GM19372 (cell line): ENCODE data around the gene PPFIA3.

Source experiments
- ATAC-seq: cut with Tn5 transposase; IDR thresholded peaks from one replicate; pipeline ENCODE4 v1.9.1; 2021; ENCODE audit warnings: mild to moderate bottlenecking, low read depth, moderate library complexity; ENCODE audit not compliant: unreplicated experiment

Gene PPFIA3

DNA sequence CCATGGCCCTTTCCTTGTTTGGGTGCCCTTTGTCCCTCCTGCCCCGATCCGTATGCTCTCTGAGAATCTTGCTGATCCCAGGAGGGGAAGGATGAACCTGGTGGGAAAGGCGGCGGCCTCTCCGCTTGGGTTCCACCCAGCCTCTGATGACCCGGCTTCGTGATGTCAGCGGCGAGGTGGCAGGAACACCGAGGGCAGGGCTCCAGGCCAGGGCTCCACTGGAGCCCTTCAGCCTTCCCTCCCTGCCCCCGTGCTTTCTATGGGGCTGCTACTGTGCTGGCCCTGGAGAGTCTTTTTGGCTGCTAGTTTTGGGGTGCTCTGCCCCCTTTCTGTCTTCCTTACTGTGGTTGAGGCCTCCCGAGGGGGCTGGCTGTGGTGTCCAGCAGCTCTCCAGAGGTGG, 17.0 kb upstream of the PPFIA3 start:
- ATAC-seq = no peak

DNA sequence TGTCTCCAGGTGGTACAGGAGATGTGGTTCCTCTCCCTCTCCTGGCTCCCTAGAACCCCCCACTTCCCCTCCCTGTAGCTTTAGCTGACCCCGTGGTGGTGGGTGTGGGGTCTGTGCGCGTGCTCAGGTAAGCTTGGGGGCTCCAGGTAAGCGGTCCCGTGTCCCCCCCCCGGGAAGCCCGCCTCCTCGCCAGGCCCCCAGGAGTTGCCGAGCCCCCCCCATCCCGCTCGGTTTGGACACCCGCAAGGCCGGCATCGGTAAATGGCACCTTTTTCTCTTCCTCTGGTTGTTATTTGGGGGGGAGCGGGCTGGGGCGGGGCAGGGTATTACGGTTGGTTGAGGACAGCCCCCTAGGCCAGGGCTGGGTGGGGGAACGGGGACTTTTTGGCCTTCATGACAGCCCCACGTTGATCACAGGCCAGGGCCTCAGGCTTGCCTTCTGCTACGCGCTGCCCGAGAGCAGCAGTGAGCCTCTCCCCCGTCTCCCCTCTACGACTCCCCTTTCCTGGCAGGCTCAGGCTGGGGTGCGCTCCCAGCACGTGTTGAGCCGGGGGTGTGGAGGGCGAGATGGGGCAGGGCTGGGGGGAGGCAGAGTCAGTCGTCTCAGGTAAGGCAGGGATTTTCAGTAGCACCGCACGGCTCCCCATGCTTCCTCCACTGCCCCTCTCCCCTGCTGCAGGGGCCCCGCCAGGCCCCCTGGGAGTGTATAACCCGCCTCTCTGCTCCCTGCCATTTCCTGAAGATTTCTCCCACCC, 15.8 kb upstream of the PPFIA3 start:
- ATAC-seq = no peak

- ATAC-seq = no peak
Measured at GRCh38 chr19:49104229-49104864, 15.0 kb upstream of the PPFIA3 start.

DNA sequence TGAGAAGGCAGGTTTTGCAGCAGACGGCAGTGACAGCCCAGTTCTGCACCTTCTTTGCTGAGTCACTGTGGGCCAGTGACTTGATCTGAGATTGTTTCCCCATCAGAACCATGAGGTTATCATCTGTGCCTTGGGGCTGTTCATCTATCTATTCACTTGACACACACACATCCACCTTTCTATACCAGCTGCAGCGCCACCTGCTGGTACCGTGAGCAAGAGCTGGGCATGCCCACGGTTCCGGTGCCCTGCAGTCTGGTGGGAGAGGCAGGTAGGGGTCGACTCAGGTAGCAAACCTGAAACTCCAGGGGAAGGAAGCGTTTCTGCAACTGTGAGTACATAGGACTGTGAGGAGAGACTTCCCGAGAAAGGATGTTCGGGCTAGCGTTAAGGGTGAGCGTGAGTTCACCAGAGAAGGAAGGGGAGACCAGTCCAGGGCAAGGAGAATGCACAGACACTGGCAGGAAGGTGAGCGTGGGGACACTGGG, 12.7 kb upstream of the PPFIA3 start:
- ATAC-seq = no peak

DNA sequence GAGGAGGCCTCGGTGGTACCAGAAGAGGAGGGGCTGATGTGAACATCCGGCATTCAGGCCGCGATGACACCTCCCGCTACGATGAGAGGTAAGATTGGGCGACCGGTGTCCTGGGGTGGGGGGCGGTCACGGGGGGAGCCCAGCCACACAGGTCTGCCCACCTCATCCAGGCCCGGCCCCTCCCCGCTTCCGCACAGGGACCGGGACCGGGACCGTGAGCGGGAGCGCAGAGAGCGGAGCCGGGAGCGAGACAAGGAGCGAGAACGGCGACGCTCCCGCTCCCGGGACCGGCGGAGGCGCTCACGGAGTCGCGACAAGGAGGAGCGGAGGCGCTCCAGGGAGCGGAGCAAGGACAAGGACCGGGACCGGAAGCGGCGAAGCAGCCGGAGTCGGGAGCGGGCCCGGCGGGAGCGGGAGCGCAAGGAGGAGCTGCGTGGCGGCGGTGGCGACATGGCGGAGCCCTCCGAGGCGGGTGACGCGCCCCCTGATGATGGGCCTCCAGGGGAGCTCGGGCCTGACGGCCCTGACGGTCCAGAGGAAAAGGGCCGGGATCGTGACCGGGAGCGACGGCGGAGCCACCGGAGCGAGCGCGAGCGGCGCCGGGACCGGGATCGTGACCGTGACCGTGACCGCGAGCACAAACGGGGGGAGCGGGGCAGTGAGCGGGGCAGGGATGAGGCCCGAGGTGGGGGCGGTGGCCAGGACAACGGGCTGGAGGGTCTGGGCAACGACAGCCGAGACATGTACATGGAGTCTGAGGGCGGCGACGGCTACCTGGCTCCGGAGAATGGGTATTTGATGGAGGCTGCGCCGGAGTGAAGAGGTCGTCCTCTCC, 11.5 kb upstream of the PPFIA3 start:
- ATAC-seq = no peak

DNA sequence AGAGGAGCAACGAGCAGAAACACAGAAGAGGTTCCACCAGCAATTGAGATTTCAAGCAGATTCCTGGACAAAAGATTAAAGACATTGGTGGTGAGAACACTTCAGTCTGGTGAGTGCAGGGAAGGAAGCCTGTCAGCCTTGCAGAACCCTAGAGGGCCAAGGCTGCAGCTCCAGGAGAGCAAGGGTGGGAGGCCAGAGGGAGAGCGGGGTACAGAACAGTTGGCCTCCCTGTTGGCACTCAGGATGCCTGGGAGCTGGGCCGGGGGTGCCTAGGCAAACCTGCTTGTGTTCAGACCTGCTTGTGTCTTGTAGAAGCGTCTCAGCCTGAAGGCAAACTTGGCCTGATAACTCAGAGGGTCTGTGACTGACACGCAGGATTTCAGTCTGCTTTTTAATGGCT, 10.3 kb upstream of the PPFIA3 start:
- no peak for ATAC-seq

GRCh38 chr19:49109569-49110233, 9.6 kb upstream of the PPFIA3 start:
- no peak for ATAC-seq

DNA sequence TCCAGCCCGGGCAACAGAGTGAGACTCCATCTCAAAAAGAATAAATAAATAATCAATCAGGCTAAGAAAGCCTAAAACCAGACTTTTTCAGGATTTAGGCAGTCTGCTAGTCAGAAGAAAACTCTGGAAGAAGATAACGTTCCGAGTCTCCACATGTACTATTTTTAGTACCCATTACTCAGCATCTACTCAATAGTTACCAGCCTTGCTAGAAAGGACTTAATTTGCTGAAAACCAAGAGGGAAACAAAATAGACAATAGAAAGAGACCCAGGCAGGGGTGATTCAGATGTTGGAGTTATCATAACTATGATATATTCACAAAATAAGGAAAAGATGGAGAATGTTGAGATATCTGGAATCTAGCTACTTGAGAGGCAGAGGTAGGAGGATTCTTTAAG, 8.8 kb upstream of the PPFIA3 start:
- ATAC-seq = no peak

- no peak for ATAC-seq
Measured at GRCh38 chr19:49111218-49111998, 7.9 kb upstream of the PPFIA3 start.

- no peak for ATAC-seq
Measured at GRCh38 chr19:49113762-49114629, 5.3 kb upstream of the PPFIA3 start, which contains the start of gene LIN7B. TSS of gene LIN7B (plus strand) at chr19:49114370. CDS start at chr19:49114405, 35 bp downstream.

- ATAC-seq = no peak
Measured at GRCh38 chr19:49114630-49115363, 4.5 kb upstream of the PPFIA3 start.

- no peak for ATAC-seq
Measured at GRCh38 chr19:49116544-49116943, 2.8 kb upstream of the PPFIA3 start.

DNA sequence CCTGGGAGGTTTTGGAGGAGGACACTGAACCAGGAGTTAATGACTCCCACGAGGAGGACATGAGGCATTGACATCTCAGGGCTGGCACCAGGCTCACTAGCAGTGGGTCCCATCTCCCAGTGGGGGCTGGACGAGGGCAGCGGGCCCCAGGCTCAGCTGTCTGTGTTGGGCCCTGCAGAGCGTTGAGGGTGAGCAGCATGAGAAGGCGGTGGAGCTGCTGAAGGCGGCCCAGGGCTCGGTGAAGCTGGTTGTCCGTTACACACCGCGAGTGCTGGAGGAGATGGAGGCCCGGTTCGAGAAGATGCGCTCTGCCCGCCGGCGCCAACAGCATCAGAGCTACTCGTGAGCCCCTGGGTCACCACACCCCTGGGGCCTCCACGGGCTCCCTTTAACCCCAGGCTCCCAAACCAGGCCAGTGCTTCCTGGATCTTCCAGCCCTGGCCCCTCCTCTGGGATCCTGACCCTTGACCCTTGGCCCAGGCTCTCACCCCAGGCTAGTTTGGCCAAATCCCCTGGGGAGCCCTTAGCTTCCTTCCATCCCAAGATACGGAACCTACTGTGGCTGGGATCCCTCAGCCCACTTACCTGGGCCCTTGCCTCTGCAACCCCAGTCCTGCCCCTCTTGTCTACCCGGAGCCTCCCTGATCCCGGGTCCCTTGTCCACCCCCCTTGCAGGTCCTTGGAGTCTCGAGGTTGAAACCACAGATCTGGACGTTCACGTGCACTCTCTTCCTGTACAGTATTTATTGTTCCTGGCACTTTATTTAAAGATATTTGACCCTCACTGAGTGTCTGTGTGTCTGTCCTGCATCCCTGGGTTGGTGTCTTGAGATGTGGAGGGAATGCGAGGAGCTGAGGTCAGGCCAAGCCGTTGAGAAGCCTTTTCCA, 1.4 kb upstream of the PPFIA3 start:
- no peak for ATAC-seq

- peak; percentile 80 for ATAC-seq
Measured at GRCh38 chr19:49118565-49119410, 556 bp upstream of the PPFIA3 start, which contains the start of gene C19orf73. TSS of gene C19orf73 (minus strand) at chr19:49119143. CDS start at chr19:49119022, 121 bp downstream.

DNA sequence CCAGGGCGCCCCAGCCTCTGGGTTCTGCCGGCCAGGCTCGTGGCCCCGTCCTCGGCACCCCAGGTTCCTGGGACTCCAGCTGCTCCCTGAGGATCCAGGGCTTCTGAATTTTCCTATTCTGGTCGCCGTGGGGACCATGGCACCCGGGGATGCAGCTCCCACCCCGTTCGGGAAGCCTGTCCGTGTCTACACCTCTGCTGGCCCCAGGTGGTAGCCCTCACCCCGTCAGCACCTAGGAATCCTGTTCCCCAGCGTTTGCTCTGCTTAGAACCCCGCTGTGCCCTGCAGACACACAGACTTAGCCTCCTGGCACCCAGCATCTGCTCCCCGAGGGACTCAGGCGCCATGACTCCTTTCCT, 960 bp downstream of the PPFIA3 start:
- no peak for ATAC-seq

DNA sequence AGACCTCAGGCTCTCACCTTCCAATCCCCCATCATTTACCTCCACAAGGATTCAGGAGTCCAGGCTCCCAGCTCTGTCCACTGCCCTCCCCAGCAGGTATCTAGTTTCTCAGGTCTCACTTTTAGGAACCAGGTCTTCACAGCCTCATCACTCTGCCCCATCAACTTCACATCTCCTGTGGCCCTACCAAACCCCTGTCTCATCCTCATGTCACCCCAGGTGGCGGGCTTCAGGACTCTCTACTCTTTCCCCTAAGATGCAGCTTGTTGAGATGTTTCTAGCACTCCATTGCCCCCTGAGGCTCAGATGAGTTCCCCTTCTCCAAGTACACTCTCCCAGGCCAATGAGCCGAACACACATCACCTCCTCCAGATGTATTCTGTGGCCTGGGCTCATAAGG, 1.5 kb downstream of the PPFIA3 start:
- ATAC-seq = no peak
